ENCODE data around the gene RCBTB2.

Gene RCBTB2

GRCh38 chr13:48556817-48557216 lies 23.9 kb upstream of the RCBTB2 start:
- in situ Hi-C loops (cut with HindIII; ENCODE audit: low sequenced_read_pairs): no loop called here
- DNase-seq (ENCODE audit: low read depth): no peak
- no peak overlapping the region for H3K4me3 ChIP-seq (ENCODE audit: low read depth, low read length)
- TF ChIP-seq, protein P1, sequence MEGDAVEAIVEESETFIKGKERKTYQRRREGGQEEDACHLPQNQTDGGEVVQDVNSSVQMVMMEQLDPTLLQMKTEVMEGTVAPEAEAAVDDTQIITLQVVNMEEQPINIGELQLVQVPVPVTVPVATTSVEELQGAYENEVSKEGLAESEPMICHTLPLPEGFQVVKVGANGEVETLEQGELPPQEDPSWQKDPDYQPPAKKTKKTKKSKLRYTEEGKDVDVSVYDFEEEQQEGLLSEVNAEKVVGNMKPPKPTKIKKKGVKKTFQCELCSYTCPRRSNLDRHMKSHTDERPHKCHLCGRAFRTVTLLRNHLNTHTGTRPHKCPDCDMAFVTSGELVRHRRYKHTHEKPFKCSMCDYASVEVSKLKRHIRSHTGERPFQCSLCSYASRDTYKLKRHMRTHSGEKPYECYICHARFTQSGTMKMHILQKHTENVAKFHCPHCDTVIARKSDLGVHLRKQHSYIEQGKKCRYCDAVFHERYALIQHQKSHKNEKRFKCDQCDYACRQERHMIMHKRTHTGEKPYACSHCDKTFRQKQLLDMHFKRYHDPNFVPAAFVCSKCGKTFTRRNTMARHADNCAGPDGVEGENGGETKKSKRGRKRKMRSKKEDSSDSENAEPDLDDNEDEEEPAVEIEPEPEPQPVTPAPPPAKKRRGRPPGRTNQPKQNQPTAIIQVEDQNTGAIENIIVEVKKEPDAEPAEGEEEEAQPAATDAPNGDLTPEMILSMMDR (IDR thresholded peaks at IDR 0.05; ENCODE audit: low read depth, low read length, missing control alignments): no peak

DNA sequence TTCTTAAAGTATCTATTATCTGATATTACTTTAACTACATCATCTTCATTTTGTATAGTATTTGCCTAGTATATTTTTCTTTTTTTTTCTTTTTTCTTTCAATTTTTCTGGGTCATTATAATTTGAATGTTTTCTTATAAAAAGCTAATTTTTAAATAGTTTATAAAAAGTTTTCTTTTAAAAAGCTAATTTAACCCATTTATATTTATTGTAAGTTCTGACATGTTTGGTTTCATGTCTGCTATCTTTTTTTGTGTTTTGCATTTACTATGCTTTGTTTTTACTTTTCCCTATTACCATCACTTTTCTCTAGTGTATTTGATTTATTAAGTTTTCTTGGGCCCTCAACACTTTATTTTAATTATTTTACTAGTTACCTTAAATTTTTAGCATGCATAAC lies 22.6 kb upstream of the RCBTB2 start:
- TF ChIP-seq, protein P1 (IDR thresholded peaks at IDR 0.05; ENCODE audit: low read depth, low read length, missing control alignments): no peak
- no peak overlapping the region for H3K4me3 ChIP-seq (ENCODE audit: low read depth, low read length)
- no peak for DNase-seq (ENCODE audit: low read depth)
- in situ Hi-C loops (cut with HindIII; ENCODE audit: low sequenced_read_pairs): no loop called here

GRCh38 chr13:48551329-48551728 lies 18.4 kb upstream of the RCBTB2 start:
- H3K4me3 ChIP-seq (ENCODE audit: low read depth, low read length): no peak overlapping the region
- TF ChIP-seq, protein P1 (IDR thresholded peaks at IDR 0.05; ENCODE audit: low read depth, low read length, missing control alignments): no peak
- no peak for DNase-seq (ENCODE audit: low read depth)
- in situ Hi-C loops (cut with HindIII; ENCODE audit: low sequenced_read_pairs): no loop called here

- DNase-seq (ENCODE audit: low read depth): no peak
Measured at GRCh38 chr13:48549658-48550057, 16.8 kb upstream of the RCBTB2 start.

DNA sequence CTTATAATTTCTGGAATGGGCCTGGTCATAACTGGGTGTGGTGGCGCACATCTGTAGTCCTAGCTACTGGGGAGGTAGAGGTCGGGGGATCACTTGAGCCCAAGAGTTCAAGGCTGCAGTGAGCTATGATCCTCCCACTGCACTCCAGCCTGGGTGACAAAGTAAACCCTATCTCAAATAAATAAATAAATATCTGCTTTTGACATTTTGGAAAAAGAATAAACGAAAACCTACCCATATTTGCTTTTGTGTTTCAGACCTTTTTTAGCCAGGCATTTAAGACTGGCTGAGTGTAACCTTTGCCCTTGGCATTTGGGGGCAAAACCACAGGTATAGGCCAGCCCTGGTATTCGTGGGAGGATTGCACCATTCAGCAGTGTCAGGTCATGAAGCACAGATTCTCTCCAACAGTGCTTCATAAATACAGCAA lies 14.8 kb upstream of the RCBTB2 start:
- no peak overlapping the region for H3K4me3 ChIP-seq (ENCODE audit: low read depth, low read length)
- TF ChIP-seq, protein P1 (IDR thresholded peaks at IDR 0.05; ENCODE audit: low read depth, low read length, missing control alignments): no peak
- in situ Hi-C loops (cut with HindIII; ENCODE audit: low sequenced_read_pairs): no loop called here
- no peak for DNase-seq (ENCODE audit: low read depth)

More at GRCh38 chr13:48549658-48550057, 16.8 kb upstream of the RCBTB2 start:
- TF ChIP-seq, protein P1 (IDR thresholded peaks at IDR 0.05; ENCODE audit: low read depth, low read length, missing control alignments): no peak
- no peak overlapping the region for H3K4me3 ChIP-seq (ENCODE audit: low read depth, low read length)
- in situ Hi-C loops (cut with HindIII; ENCODE audit: low sequenced_read_pairs): no loop called here

GRCh38 chr13:48545608-48546007 lies 12.7 kb upstream of the RCBTB2 start:
- DNase-seq (ENCODE audit: low read depth): no peak
- H3K4me3 ChIP-seq (ENCODE audit: low read depth, low read length): no peak overlapping the region
- in situ Hi-C loops (cut with HindIII; ENCODE audit: low sequenced_read_pairs): no loop called here
- TF ChIP-seq, protein P1 (IDR thresholded peaks at IDR 0.05; ENCODE audit: low read depth, low read length, missing control alignments): no peak

All from astrocyte of the cerebellum (primary cell).